ENCODE data around the gene ZNF385A. TPM values are rescaled to one million over a fixed set of nuclear protein-coding genes. Genes with fewer than 3 reads are reported as not detected.

Gene ZNF385A
- total and polyA plus RNA-seq, 2 of the 4 experiments (the other 2 are of a cell fraction), result 0.36 to 2.5 TPM

DNA sequence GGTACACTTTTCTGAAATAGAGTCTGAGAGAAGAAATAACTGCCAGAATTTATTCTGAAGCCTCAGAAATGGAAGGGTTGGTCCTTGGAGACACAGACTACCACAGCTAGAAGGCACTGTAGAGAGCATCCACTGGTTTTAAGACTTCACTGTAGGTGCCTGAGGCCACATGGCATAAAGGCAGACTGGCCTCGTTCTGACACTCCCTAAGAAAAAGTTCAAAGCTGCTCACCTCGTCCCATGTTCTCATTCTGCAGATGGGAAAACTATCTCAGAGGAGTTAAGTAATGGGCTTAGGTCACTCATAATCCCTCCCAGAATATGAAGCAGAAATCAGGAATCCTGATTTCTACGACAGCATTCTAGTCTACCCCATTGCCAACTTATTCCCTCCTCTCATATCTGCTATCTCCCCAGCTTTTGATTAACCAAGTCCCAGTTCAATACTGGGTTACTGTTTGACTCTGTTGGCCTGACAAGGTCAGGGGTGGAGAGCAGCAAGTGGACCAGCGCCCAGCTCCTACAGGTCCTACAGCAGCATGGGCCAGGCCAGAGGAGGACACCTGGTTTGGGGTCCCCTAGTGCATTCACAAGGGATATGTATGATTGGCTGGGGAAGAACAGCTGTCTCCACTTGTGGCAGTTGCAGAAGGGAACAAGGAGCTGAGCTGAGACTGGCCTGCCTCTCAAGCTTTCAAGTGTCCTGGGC, 30.8 kb upstream of the ZNF385A start:
- Histone ChIP-seq H3K18ac (ENCODE audit: low read depth, low read length) (no peak overlapping the region), H2AK9ac (replicated peaks; ENCODE audit: low read depth, low read length, poor library complexity) (no peak overlapping the region), H3K9me3 (ENCODE audit: control insufficient read depth, insufficient read depth, low read length) (no peaks in the 10 kb centered on the region), H2AFZ (replicated peaks; ENCODE audit: low read length, poor library complexity) (no peak overlapping the region), H3K14ac (replicated peaks; ENCODE audit: low read depth, low read length) (peak overlapping the region; percentile 17), H2BK15ac (ENCODE audit: low read depth, low read length) (no peak overlapping the region), H3K4me2 (ENCODE audit: low read depth, low read length) (peak overlapping the region; percentile 35; the same call in 1 of the 2 replicates), H4K8ac (ENCODE audit: low read depth in 2 of 2, low read length in 2 of 2) (no peak overlapping the region), H3K23ac (ENCODE audit: low read depth, low read length) (peak overlapping the region; percentile 4), H3K9ac (ENCODE audit: low read depth, low read length) (no peak overlapping the region), H4K5ac (ENCODE audit: low read depth, low read length) (no peak overlapping the region), H3K4ac (ENCODE audit: low read depth, low read length) (no peak overlapping the region), H3K36me3 (ENCODE audit: control insufficient read depth, insufficient read depth, low read length) (peaks cover 15% of the 10 kb centered on the region), H3K4me3 (ENCODE audit: insufficient read depth, low read depth, low read length) (no peak overlapping the region), H3K4me1 (ENCODE audit: control insufficient read depth, insufficient read depth, low read length) (peaks cover 40% of the 10 kb centered on the region), H3K56ac (ENCODE audit: extremely low read depth, insufficient read depth, low read length) (no peak overlapping the region), H2BK5ac (ENCODE audit: low read depth, low read length, poor library complexity, severe bottlenecking) (no peak overlapping the region), H3K9me1 (ENCODE audit: insufficient read depth, low read length) (peaks cover 37% of the 10 kb centered on the region), H2AK5ac (ENCODE audit: low read depth, low read length) (no peak overlapping the region), H4K20me1 (ENCODE audit: insufficient read depth, low read length) (peaks cover 75% of the 10 kb centered on the region), H2BK20ac (ENCODE audit: low read depth, low read length) (no peak overlapping the region), H4K91ac (ENCODE audit: insufficient read depth, low read depth, low read length) (no peak overlapping the region), H3K79me1 (ENCODE audit: low read depth in 1 of 2, low read length in 2 of 2) (peaks cover 2 to 59% of the 10 kb centered on the region in 2 experiments; a peak in 3 of 4 replicates), H2BK120ac (ENCODE audit: low read depth, low read length) (no peak overlapping the region), H3K27me3 (ENCODE audit: control insufficient read depth, insufficient read depth, low read length) (no peaks in the 10 kb centered on the region), H3K27ac (ENCODE audit: insufficient read depth, low read length) (no peak overlapping the region)
- DNase-seq, result no peak
- 57% methylated on average over 1 of the region's 4 CpGs; no CpG with 5 or more reads in 1 of the 2 experiments for WGBS, 2 experiments (ENCODE audit: extremely low coverage in 2 of 2, insufficient read length in 1 of 2)
- intact Hi-C loops (cut with micrococcal nuclease), result no loop called here
- no TSS peak for BruUV-seq (replicated peaks)
- ChIA-PET CTCF (interaction anchor here (0.8 to 1.6 kb wide), 5 partner anchors 14 to 192 kb away, joined by 3 to 5 read pairs (median 3); no protein-coding TSS in a partner anchor), POLR2A (ENCODE audit: unreplicated experiment) (no interaction called here)
- TF ChIP-seq CHD1 (IDR thresholded peaks at IDR 0.05; ENCODE audit: low read depth, low read length) (no peak), FOS (IDR thresholded peaks at IDR 0.05; ENCODE audit: low read depth, low read length) (no peak), BHLHE40 (IDR thresholded peaks at IDR 0.05; ENCODE audit: low read depth, low read length) (no peak), SMC3 (IDR thresholded peaks at IDR 0.05; ENCODE audit: low read depth, low read length) (no peak)
- TF ChIP-seq, protein P1, sequence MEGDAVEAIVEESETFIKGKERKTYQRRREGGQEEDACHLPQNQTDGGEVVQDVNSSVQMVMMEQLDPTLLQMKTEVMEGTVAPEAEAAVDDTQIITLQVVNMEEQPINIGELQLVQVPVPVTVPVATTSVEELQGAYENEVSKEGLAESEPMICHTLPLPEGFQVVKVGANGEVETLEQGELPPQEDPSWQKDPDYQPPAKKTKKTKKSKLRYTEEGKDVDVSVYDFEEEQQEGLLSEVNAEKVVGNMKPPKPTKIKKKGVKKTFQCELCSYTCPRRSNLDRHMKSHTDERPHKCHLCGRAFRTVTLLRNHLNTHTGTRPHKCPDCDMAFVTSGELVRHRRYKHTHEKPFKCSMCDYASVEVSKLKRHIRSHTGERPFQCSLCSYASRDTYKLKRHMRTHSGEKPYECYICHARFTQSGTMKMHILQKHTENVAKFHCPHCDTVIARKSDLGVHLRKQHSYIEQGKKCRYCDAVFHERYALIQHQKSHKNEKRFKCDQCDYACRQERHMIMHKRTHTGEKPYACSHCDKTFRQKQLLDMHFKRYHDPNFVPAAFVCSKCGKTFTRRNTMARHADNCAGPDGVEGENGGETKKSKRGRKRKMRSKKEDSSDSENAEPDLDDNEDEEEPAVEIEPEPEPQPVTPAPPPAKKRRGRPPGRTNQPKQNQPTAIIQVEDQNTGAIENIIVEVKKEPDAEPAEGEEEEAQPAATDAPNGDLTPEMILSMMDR (conservative IDR thresholded peaks at IDR 0.05; ENCODE audit: low read depth, low read length), result no peak
- in situ Hi-C loops (cut with MboI; ENCODE audit: low sequenced_read_pairs), result no loop called here
- dilution Hi-C loops (cut with HindIII; ENCODE audit: low sequenced_read_pairs, unreplicated experiment), result no loop called here
- no peak for ATAC-seq (ENCODE audit: low read depth)
